ENCODE measurements around the gene STAG1. TPM values are rescaled to one million over a fixed set of nuclear protein-coding genes. Genes with fewer than 3 reads are reported as not detected.
"Not testable (repeated sequence)": the region's sequence is repeated elsewhere in the genome, so short reads cannot be mapped to it uniquely, and the experiment has no call there.

Gene STAG1
- total and polyA plus RNA-seq, 7 experiments from 2014 or later, result 18.5 to 50.7 (median 42.0) TPM

GRCh38 chr3:136644212-136644611 lies 108.0 kb downstream of the STAG1 start:
- ChIA-PET CTCF (no interaction called here), POLR2A (no interaction called here)

GRCh38 chr3:136643380-136643779 lies 108.8 kb downstream of the STAG1 start:
- POLR2A ChIA-PET; H3K9me3 Mint-ChIP-seq; H3K27ac ChIP-seq (ENCODE audit: low read depth, low read length); intact Hi-C loops (cut with micrococcal nuclease); H3K4me3 ChIP-seq (ENCODE audit: low read length); CTCF ChIA-PET; H3K27me3 Mint-ChIP-seq; H3K36me3 ChIP-seq (ENCODE audit: control insufficient read depth in 2 of 3, insufficient read depth in 3 of 3, low read length in 3 of 3); H3K4me3 Mint-ChIP-seq; H3K27me3 ChIP-seq (ENCODE audit: control insufficient read depth in 2 of 2, insufficient read depth in 2 of 2, low read length in 2 of 2); DNase-seq; H3K9me3 ChIP-seq (ENCODE audit: control insufficient read depth in 2 of 3, low read length in 3 of 3); ATAC-seq; H3K27ac Mint-ChIP-seq: not testable (repeated sequence)
- Mint-ChIP-seq H3K4me1 (peaks cover 11 to 60% (median 53%) of the 10 kb centered on the region in 7 donors), H3K36me3 (peaks cover 3 to 47% (median 23%) of the 10 kb centered on the region in 5 donors)
- H3K4me1 ChIP-seq (ENCODE audit: control insufficient read depth in 2 of 2, insufficient read depth in 2 of 2, low read length in 2 of 2), result peaks cover 0 to 11% of the 10 kb centered on the region in 2 donors

More at GRCh38 chr3:136644212-136644611, 108.0 kb downstream of the STAG1 start:
- Histone ChIP-seq H3K27me3 (ENCODE audit: control insufficient read depth in 2 of 2, insufficient read depth in 2 of 2, low read length in 2 of 2) (no peaks in the 10 kb centered on the region), H3K4me3 (ENCODE audit: low read length) (no peak overlapping the region), H3K36me3 (ENCODE audit: control insufficient read depth in 2 of 3, insufficient read depth in 3 of 3, low read length in 3 of 3) (no peaks in the 10 kb centered on the region), H3K4me1 (ENCODE audit: control insufficient read depth in 2 of 2, insufficient read depth in 2 of 2, low read length in 2 of 2) (peaks cover 0 to 11% of the 10 kb centered on the region in 2 donors), H3K9me3 (ENCODE audit: control insufficient read depth in 2 of 3, low read length in 3 of 3) (no peaks in the 10 kb centered on the region), H3K27ac (ENCODE audit: low read depth, low read length) (no peak overlapping the region)
- Mint-ChIP-seq H3K4me1 (peaks cover 14 to 61% (median 55%) of the 10 kb centered on the region in 7 donors), H3K4me3 (no peak overlapping the region), H3K27me3 (no peaks in the 10 kb centered on the region), H3K36me3 (peaks cover 3 to 47% (median 23%) of the 10 kb centered on the region in 5 donors), H3K9me3 (peaks cover 0 to 3% (median 0%) of the 10 kb centered on the region in 11 donors), H3K27ac (no peak overlapping the region)
- DNase-seq, result no peak
- ATAC-seq, result no peak
- intact Hi-C loops (cut with micrococcal nuclease), result no loop called here

- H3K27ac Mint-ChIP-seq, result no peak overlapping the region
- ATAC-seq, result no peak
- H3K9me3 ChIP-seq (ENCODE audit: control insufficient read depth in 2 of 3, low read length in 3 of 3), result no peaks in the 10 kb centered on the region
- H3K4me3 Mint-ChIP-seq, result no peak overlapping the region
- H3K36me3 ChIP-seq (ENCODE audit: control insufficient read depth in 2 of 3, insufficient read depth in 3 of 3, low read length in 3 of 3), result no peaks in the 10 kb centered on the region
- no peak overlapping the region for H3K4me3 ChIP-seq (ENCODE audit: low read length)
- H3K4me1 Mint-ChIP-seq, result peaks cover 11 to 54% (median 47%) of the 10 kb centered on the region in 7 donors
- H3K27me3 Mint-ChIP-seq, result no peaks in the 10 kb centered on the region
- CTCF ChIA-PET, result no interaction called here
- POLR2A ChIA-PET, result no interaction called here
- H3K27me3 ChIP-seq (ENCODE audit: control insufficient read depth in 2 of 2, insufficient read depth in 2 of 2, low read length in 2 of 2), result no peaks in the 10 kb centered on the region
- H3K36me3 Mint-ChIP-seq, result peaks cover 3 to 46% (median 24%) of the 10 kb centered on the region in 5 donors
- no peak for DNase-seq
- no peak overlapping the region for H3K27ac ChIP-seq (ENCODE audit: low read depth, low read length)
- H3K9me3 Mint-ChIP-seq, result peaks cover 0 to 3% (median 0%) of the 10 kb centered on the region in 11 donors
- H3K4me1 ChIP-seq (ENCODE audit: control insufficient read depth in 2 of 2, insufficient read depth in 2 of 2, low read length in 2 of 2), result peaks cover 0 to 11% of the 10 kb centered on the region in 2 donors
- intact Hi-C loops (cut with micrococcal nuclease), result no loop called here
Measured at GRCh38 chr3:136642711-136643110, 109.5 kb downstream of the STAG1 start.

GRCh38 chr3:136639069-136639468 lies 113.1 kb downstream of the STAG1 start:
- Histone ChIP-seq H3K9me3 (ENCODE audit: control insufficient read depth in 2 of 3, low read length in 3 of 3) (no peaks in the 10 kb centered on the region), H3K4me3 (ENCODE audit: low read length) (no peak overlapping the region), H3K27me3 (ENCODE audit: control insufficient read depth in 2 of 2, insufficient read depth in 2 of 2, low read length in 2 of 2) (no peaks in the 10 kb centered on the region), H3K27ac (ENCODE audit: low read depth, low read length) (no peak overlapping the region), H3K36me3 (ENCODE audit: control insufficient read depth in 2 of 3, insufficient read depth in 3 of 3, low read length in 3 of 3) (no peaks in the 10 kb centered on the region), H3K4me1 (ENCODE audit: control insufficient read depth in 2 of 2, insufficient read depth in 2 of 2, low read length in 2 of 2) (no peaks in the 10 kb centered on the region)
- no peak for ATAC-seq
- no peak overlapping the region for H3K4me3 Mint-ChIP-seq
- H3K9me3 Mint-ChIP-seq, result peaks cover 0 to 7% (median 0%) of the 10 kb centered on the region in 11 donors
- no peak overlapping the region for H3K27ac Mint-ChIP-seq
- DNase-seq, result no peak
- ChIA-PET CTCF (no interaction called here), POLR2A (no interaction called here)
- intact Hi-C loops (cut with micrococcal nuclease), result no loop called here
- peaks cover 0 to 46% (median 28%) of the 10 kb centered on the region in 5 donors for H3K36me3 Mint-ChIP-seq
- H3K27me3 Mint-ChIP-seq, result no peaks in the 10 kb centered on the region
- peaks cover 3 to 56% (median 54%) of the 10 kb centered on the region in 7 donors for H3K4me1 Mint-ChIP-seq

GRCh38 chr3:136637176-136637575 lies 115.0 kb downstream of the STAG1 start:
- Mint-ChIP-seq H3K27me3 (no peaks in the 10 kb centered on the region), H3K4me3 (peak overlapping the region in 1 of 10 donors; percentile 32), H3K27ac (peak overlapping the region in 1 of 9 donors; percentile 25), H3K9me3 (peaks cover 0 to 7% (median 0%) of the 10 kb centered on the region in 11 donors), H3K4me1 (peaks cover 3 to 61% (median 58%) of the 10 kb centered on the region in 7 donors), H3K36me3 (peaks cover 0 to 49% (median 30%) of the 10 kb centered on the region in 5 donors)
- POLR2A ChIA-PET, result no interaction called here
- CTCF ChIA-PET, result interaction anchor here (0.7 kb wide), 2 partner anchors 258 to 443 kb away, joined by 3 read pairs; no protein-coding TSS in a partner anchor
- no peaks in the 10 kb centered on the region for H3K9me3 ChIP-seq (ENCODE audit: control insufficient read depth in 2 of 3, low read length in 3 of 3)
- no peak overlapping the region for H3K4me3 ChIP-seq (ENCODE audit: low read length)
- H3K27me3 ChIP-seq (ENCODE audit: control insufficient read depth in 2 of 2, insufficient read depth in 2 of 2, low read length in 2 of 2), result no peaks in the 10 kb centered on the region
- no peak for DNase-seq
- no peak for ATAC-seq
- intact Hi-C loops (cut with micrococcal nuclease), result no loop called here
- H3K4me1 ChIP-seq (ENCODE audit: control insufficient read depth in 2 of 2, insufficient read depth in 2 of 2, low read length in 2 of 2), result no peaks in the 10 kb centered on the region
- no peak overlapping the region for H3K27ac ChIP-seq (ENCODE audit: low read depth, low read length)
- H3K36me3 ChIP-seq (ENCODE audit: control insufficient read depth in 2 of 3, insufficient read depth in 3 of 3, low read length in 3 of 3), result no peaks in the 10 kb centered on the region

GRCh38 chr3:136634821-136635220 lies 117.4 kb downstream of the STAG1 start:
- Mint-ChIP-seq H3K9me3 (peaks cover 0 to 7% (median 0%) of the 10 kb centered on the region in 11 donors), H3K4me1 (peaks cover 6 to 58% (median 55%) of the 10 kb centered on the region in 7 donors), H3K4me3 (peak overlapping the region in 1 of 10 donors; percentile 1), H3K36me3 (peaks cover 0 to 55% (median 43%) of the 10 kb centered on the region in 5 donors), H3K27ac (peak overlapping the region in 1 of 9 donors; percentile 38), H3K27me3 (no peaks in the 10 kb centered on the region)
- CTCF ChIA-PET, result no interaction called here
- no peak overlapping the region for H3K27ac ChIP-seq (ENCODE audit: low read depth, low read length)
- H3K27me3 ChIP-seq (ENCODE audit: control insufficient read depth in 2 of 2, insufficient read depth in 2 of 2, low read length in 2 of 2), result no peaks in the 10 kb centered on the region
- ATAC-seq (no peak), DNase-seq (no peak)
- intact Hi-C loops (cut with micrococcal nuclease), result no loop called here
- POLR2A ChIA-PET, result no interaction called here
- no peaks in the 10 kb centered on the region for H3K9me3 ChIP-seq (ENCODE audit: control insufficient read depth in 2 of 3, low read length in 3 of 3)
- H3K4me1 ChIP-seq (ENCODE audit: control insufficient read depth in 2 of 2, insufficient read depth in 2 of 2, low read length in 2 of 2), result no peaks in the 10 kb centered on the region
- H3K36me3 ChIP-seq (ENCODE audit: control insufficient read depth in 2 of 3, insufficient read depth in 3 of 3, low read length in 3 of 3), result no peaks in the 10 kb centered on the region
- H3K4me3 ChIP-seq (ENCODE audit: low read length), result no peak overlapping the region

GRCh38 chr3:136632625-136633081 lies 119.5 kb downstream of the STAG1 start:
- Mint-ChIP-seq H3K36me3 (peaks cover 6 to 64% (median 54%) of the 10 kb centered on the region in 5 donors), H3K4me1 (peaks cover 6 to 59% (median 52%) of the 10 kb centered on the region in 7 donors), H3K27ac (peak overlapping the region in 1 of 9 donors; percentile 12), H3K27me3 (no peaks in the 10 kb centered on the region), H3K4me3 (peak overlapping the region in 2 of 10 donors; percentile 19 to 23), H3K9me3 (peaks cover 0 to 13% (median 3%) of the 10 kb centered on the region in 11 donors)
- DNase-seq, result no peak
- Histone ChIP-seq H3K27me3 (ENCODE audit: control insufficient read depth in 2 of 2, insufficient read depth in 2 of 2, low read length in 2 of 2) (no peaks in the 10 kb centered on the region), H3K4me3 (ENCODE audit: low read length) (no peak overlapping the region), H3K9me3 (ENCODE audit: control insufficient read depth in 2 of 3, low read length in 3 of 3) (no peaks in the 10 kb centered on the region), H3K4me1 (ENCODE audit: control insufficient read depth in 2 of 2, insufficient read depth in 2 of 2, low read length in 2 of 2) (no peaks in the 10 kb centered on the region), H3K27ac (ENCODE audit: low read depth, low read length) (no peak overlapping the region), H3K36me3 (ENCODE audit: control insufficient read depth in 2 of 3, insufficient read depth in 3 of 3, low read length in 3 of 3) (peaks cover 0 to 9% (median 0%) of the 10 kb centered on the region in 3 experiments)
- ChIA-PET CTCF (no interaction called here), POLR2A (no interaction called here)
- no peak for ATAC-seq
- intact Hi-C loops (cut with micrococcal nuclease), result no loop called here
